Kidney epithelial cell (primary cell): ENCODE measurements around the gene FAM53B. TPM values are rescaled to one million over a fixed set of nuclear protein-coding genes. Genes with fewer than 3 reads are reported as not detected.

Experiments
- DNase-seq: peaks from one replicate; pipeline ENCODE4 v3.0.0-alpha.2; 2010; ENCODE audit warnings: low read depth
- H3K27me3 ChIP-seq: 2 replicates; pipeline ENCODE4 v1.6.0; 2011; ENCODE audit warnings: low read length; ENCODE audit not compliant: control insufficient read depth, insufficient read depth
- H3K36me3 ChIP-seq: 2 replicates; pipeline ENCODE4 v1.5.1; 2011; ENCODE audit warnings: low read length; ENCODE audit not compliant: control insufficient read depth, insufficient read depth
- H3K4me3 ChIP-seq: 2 replicates; pipeline ENCODE4 v1.5.1; 2011; ENCODE audit warnings: low read depth, mild to moderate bottlenecking, control low read depth, low read length
- total RNA-seq: library from RNA; depleted of rRNA; stranded (reverse); fragments of >200 nt; gene quantifications from 2 replicates; pipeline ENCODE4 v1.2.3, GENCODE V29; 2015
- TF ChIP-seq, protein P1 (sequence below): IDR thresholded peaks from 2 replicates; pipeline ENCODE4 v1.5.1; 2011; ENCODE audit warnings: mild to moderate bottlenecking, moderate library complexity, low read length, control low read depth, inconsistent platforms; ENCODE audit not compliant: insufficient read depth, poor library complexity, severe bottlenecking

Gene FAM53B
- total RNA-seq, 1 donor from 2014 or later: 16.1 TPM

DNA sequence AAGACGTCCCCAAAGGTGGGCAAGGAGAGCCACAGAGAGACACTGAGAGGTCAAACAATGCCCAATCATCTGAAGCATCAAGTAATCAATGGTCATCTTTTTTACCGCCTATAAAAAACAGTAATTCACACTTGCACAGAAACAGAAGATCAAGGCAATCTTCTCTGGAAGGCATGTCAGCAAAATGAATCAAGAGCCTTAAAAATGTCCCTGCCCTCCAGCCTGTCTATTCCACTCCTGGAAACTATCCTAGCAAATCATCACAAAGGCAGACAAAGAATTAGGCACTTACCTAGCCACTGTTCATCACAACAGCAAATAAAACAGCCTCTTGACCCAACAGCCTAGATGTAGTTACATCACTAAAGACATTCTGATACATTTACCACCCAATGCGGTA, 48.9 kb downstream of the FAM53B start:
- no peaks in the 10 kb centered on the region for H3K36me3 ChIP-seq

DNA sequence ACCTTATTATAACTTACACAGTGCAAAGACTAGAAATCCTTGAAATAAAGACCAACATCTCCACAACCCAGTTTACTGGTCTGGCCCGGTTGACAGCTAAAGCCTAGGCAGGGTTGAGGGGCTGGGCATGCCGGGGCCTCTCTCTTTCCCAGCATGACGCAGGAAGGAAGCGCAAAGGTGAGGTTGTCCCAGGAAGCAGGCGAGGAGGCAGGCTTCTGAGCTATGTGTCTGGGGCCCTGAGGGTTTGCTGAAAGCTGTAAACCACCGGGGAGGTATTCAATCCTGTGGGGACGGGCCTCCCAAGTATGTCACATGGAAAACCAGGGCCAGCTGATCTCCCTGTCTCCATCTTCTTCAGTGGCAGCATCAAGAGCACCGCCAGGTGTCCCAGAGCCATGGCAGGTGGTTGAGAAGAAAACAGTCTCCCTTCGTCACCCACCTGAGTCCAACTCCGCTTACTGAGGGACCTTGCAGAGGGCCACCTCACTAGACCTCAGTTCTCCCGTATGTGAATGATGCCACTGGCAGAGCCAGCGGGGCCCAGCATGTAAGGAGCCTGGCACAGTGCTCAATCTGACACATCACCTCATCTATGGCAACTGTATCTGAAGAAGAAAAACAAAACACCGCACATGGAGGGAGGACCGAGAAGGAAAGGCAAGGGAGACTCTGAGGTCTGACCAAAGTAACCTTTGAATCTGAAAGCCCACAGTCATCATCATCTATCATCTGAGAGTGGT, 49.5 kb downstream of the FAM53B start:
- Histone ChIP-seq H3K36me3 (no peaks in the 10 kb centered on the region), H3K4me3 (no peak overlapping the region), H3K27me3 (no peaks in the 10 kb centered on the region)
- TF ChIP-seq, protein P1, sequence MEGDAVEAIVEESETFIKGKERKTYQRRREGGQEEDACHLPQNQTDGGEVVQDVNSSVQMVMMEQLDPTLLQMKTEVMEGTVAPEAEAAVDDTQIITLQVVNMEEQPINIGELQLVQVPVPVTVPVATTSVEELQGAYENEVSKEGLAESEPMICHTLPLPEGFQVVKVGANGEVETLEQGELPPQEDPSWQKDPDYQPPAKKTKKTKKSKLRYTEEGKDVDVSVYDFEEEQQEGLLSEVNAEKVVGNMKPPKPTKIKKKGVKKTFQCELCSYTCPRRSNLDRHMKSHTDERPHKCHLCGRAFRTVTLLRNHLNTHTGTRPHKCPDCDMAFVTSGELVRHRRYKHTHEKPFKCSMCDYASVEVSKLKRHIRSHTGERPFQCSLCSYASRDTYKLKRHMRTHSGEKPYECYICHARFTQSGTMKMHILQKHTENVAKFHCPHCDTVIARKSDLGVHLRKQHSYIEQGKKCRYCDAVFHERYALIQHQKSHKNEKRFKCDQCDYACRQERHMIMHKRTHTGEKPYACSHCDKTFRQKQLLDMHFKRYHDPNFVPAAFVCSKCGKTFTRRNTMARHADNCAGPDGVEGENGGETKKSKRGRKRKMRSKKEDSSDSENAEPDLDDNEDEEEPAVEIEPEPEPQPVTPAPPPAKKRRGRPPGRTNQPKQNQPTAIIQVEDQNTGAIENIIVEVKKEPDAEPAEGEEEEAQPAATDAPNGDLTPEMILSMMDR: no peak
- no peak for DNase-seq

More for the DNA sequence above, 48.9 kb downstream of the FAM53B start:
- Histone ChIP-seq H3K27me3 (no peaks in the 10 kb centered on the region), H3K4me3 (no peak overlapping the region)
- DNase-seq: no peak
- TF ChIP-seq, protein P1: no peak

DNA sequence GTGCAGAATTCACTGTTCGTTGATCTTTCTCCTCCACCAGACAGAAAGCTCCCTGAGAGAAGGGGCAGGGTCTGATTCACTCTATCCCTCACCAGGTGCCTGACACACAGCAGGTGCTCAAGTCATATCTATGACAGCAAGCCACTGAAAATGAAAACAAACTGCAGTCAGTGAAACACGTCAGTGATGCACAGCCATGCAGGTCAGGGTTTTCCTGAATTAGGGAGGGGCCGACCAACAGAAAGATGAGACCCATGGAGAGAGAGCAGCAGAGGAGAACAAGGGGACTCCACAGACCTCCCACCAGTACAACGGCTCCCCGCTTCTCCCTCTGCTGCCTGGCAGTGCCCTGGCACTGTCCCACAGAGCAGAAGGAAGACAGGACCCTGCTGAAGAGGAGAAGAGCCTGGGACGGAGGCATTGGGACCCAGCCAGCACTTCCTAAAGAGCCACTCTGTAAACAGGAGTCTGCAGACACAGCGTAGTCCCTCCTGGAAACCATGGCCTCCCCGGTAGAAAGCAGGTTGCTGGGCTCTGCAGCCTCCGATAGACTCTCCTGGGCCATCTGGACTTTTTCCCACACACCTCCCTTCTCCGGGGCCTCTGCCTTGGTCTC, 50.3 kb downstream of the FAM53B start:
- no peak for DNase-seq
- TF ChIP-seq, protein P1: no peak
- no peaks in the 10 kb centered on the region for H3K36me3 ChIP-seq
- H3K27me3 ChIP-seq: no peaks in the 10 kb centered on the region
- no peak overlapping the region for H3K4me3 ChIP-seq

DNA sequence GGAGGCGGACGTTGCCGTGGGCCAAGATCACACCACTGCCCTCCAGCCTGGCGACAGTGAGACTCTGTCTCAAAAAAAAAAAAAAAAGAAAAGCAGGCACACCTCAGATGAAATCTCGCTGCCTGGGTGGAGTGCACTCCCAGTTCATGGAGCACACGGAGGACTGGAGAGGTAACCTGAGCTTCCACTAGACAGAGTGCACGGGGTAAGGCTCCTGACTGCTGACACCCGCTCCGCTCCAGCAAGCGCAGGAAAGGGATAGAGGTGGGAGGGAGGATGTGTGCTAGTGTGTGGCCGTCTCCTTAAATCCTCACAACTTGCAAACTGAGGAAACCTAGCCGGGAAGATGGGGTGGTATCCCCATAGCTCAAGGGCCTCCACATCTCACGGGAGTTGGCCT, 50.8 kb downstream of the FAM53B start:
- no peak for DNase-seq
- H3K27me3 ChIP-seq: no peaks in the 10 kb centered on the region
- H3K36me3 ChIP-seq: no peaks in the 10 kb centered on the region
- TF ChIP-seq, protein P1: no peak
- H3K4me3 ChIP-seq: no peak overlapping the region

DNA sequence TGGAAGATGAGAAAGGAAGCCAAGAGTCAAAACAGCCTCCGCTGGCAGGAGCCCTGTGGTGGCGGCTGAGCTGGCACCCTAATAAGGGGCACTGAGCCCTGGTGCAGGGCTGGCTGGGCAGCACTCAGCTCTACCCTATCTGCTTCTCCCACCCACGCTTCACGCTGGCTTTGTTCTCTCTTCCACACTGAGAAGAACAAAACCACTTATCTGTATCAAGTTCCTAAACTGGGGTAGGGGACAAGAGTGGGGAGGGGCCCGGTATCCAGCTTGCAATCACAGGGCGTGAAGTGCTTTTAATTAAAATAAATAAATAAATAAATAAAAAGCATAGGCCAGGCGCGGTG, 52.1 kb downstream of the FAM53B start:
- Histone ChIP-seq H3K36me3 (no peaks in the 10 kb centered on the region), H3K27me3 (no peaks in the 10 kb centered on the region), H3K4me3 (no peak overlapping the region)
- no peak for DNase-seq
- TF ChIP-seq, protein P1: no peak
